GM21737 (cell line): ENCODE measurements around the gene GNE.
"Not testable (repeated sequence)": the region's sequence is repeated elsewhere in the genome, so short reads cannot be mapped to it uniquely, and the experiment has no call there.

Experiments
- ATAC-seq: cut with Tn5 transposase; IDR thresholded peaks from one replicate; pipeline ENCODE4 v1.9.1; 2021; ENCODE audit warnings: mild to moderate bottlenecking, moderate library complexity; ENCODE audit not compliant: unreplicated experiment

GNE gene

DNA sequence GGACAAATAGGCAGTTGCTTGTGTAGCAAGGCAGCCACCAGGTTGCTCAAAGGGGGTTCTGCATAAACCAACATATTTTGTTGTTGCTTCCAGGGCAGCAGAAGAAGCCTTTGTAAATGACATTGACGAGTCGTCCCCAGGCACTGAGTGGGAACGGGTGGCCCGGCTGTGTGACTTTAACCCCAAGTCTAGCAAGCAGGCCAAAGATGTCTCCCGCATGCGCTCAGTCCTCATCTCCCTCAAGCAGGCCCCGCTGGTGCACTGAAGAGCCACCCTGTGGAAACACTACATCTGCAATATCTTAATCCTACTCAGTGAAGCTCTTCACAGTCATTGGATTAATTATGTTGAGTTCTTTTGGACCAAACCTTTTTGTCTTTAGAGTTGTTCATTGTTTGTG lies 46.7 kb downstream of the GNE start:
- ATAC-seq = no peak

- ATAC-seq = no peak
These were observed 47.5 kb downstream of the GNE start for GRCh38 chr9:36210722-36211121.

DNA sequence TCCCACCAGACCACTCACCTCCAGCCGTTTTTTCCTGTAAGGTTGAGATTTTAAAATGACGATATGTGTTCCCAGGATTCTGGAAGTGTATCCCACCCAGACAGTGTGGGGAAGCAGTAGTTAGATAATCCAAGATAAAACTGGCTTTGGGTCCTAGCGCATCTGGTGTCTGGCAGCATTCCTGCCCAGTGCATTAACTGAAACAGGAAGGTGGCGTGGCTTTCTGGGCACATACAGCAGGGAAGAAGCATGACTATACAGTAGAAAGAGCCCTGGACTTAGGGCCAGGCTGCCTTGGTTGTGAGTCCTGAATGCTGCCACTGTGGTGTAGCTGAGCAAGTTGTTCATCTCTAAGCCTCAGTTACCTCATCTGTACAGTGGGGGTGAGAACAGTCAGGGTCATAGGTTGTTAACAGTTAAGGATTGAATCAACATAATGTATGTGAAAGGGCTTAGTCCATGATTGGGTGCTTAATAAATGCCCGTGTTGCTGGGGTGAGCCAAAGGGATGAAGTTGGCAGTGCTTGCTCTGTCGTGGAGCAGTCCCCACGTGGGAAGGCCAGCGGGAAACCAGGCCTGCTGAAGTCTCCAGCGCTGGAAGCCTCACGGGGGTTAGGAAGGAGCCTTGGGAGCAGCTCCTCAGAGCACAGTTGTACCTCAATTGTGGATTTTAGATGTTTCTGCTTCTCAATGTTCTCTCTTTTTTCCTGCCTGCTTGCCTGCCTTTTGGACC lies 49.6 kb downstream of the GNE start:
- ATAC-seq = no peak

- ATAC-seq = no peak
These were observed 50.7 kb downstream of the GNE start for GRCh38 chr9:36207546-36208012.

GRCh38 chr9:36207016-36207415 lies 51.2 kb downstream of the GNE start:
- no peak for ATAC-seq

- no peak for ATAC-seq
These were observed 53.2 kb downstream of the GNE start for GRCh38 chr9:36204906-36205547.

- no peak for ATAC-seq
These were observed 63.8 kb downstream of the GNE start for GRCh38 chr9:36194326-36195000.

DNA sequence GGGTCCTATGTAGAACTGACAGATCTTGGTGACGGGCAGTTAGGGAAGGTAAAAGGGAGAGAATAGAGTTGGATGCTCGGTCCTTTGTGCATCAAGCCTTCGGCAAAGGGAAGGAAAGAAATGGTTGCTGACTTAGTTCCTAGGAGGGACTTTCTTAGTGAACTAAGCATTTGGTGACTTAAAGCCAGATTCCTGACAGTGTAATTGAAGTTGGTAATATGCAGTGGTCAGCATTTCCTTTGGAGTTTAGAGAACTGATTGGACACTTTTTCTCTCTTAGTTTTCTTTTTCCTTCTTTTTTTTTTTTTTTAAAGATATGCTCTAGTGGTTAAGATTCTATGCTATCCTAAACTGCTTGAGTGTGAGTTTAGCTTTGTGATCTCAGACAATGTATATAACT lies 65.2 kb downstream of the GNE start:
- no peak for ATAC-seq

- ATAC-seq = no peak
These were observed 66.1 kb downstream of the GNE start for GRCh38 chr9:36192196-36192595.

DNA sequence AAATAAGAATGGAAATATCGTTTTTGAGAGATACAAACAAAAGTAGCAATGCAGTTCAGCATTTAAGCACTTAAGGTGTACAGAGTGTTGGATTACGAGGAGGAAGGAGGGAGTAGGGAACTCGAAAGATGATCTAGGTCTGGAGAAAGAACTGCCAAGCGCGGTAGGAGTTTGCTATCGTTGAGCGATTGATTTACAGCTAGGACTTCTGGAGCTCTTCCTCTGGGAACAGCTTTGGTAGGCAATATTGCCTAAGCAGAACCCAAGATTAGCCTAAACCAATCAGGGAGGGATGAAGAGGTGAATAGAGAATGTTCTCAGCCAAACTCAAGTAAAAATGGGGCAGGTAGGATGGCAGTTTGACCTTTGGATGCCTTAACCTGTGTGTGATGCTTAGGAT lies 66.6 kb downstream of the GNE start:
- ATAC-seq = no peak

DNA sequence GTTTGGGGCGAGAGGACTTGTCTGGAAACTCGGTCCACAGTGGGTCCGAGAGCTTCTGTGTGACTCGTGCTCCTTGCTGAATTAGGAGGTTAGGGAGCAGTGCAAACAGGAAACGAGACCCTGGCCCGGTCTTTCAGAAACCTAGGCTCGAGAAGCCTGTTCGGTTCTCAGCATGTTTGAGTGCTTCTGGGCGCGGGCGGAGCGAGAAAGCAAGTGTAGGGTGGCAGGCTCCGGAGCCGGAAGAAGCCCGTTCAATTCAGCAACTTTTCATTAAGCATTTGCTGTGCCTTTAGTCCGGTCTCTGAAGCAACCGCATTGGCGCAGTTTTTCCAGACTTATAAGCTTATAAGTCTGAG lies 67.0 kb downstream of the GNE start:
- no peak for ATAC-seq

DNA sequence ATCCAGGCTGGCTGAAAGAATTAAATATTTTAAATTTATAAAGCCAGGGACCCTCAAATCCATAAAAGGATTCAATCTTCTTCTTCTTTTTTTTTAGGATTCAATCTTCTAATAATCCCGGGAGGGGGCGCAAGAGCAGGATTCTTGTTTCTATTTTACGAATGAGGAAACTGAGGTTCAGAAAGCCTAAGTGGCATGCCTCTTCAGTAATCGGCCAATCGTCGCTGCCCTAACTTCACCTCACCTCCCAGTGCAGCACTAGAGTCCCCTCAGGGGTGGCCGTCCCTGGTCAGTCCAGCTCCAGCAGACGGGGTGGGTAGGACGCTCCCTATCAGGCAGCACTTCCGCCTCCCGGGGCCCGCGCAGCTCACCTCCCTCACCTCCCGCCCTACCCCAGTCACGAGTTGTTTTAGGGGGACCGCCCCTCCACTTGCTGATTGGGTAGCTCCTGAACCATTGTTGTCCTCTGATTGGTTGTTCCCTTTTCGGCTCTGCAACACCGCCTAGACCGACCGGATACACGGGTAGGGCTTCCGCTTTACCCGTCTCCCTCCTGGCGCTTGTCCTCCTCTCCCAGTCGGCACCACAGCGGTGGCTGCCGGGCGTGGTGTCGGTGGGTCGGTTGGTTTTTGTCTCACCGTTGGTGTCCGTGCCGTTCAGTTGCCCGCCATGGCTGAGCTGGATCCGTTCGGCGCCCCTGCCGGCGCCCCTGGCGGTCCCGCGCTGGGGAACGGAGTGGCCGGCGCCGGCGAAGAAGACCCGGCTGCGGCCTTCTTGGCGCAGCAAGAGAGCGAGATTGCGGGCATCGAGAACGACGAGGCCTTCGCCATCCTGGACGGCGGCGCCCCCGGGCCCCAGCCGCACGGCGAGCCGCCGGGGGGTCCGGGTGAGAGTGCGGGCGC lies 67.6 kb downstream of the GNE start, which contains the start of gene CLTA:
CLTA (plus strand) TSS at position 534 of the 902 bp plus-strand sequence; CDS start at position 670, 136 bp downstream.
- peak; percentile 93 for ATAC-seq

- ATAC-seq = no peak
These were observed 68.3 kb downstream of the GNE start for GRCh38 chr9:36189976-36190375.

DNA sequence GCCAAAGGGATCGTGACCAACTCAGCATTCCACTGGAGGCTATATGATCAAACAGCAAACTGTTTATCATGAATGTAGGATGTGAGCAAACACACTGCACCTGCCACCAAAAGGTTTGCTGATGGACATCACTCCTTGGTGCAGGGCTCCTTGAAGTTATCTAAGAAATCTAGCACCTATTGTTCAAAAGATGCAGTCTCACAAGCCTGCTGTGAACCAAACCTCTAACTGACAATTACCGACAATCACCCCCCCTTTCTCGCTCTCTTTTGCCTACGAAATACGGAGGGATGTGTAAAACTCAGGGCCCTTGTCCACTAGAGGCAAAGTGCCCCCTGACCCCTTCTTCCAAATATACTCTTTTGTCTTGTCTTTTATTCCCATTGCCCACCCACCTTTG lies 70.0 kb downstream of the GNE start:
- no peak for ATAC-seq

- no peak for ATAC-seq
These were observed 70.8 kb downstream of the GNE start for GRCh38 chr9:36187414-36187813.

GRCh38 chr9:36180243-36180642 lies 78.0 kb downstream of the GNE start:
- ATAC-seq = not testable (repeated sequence)

DNA sequence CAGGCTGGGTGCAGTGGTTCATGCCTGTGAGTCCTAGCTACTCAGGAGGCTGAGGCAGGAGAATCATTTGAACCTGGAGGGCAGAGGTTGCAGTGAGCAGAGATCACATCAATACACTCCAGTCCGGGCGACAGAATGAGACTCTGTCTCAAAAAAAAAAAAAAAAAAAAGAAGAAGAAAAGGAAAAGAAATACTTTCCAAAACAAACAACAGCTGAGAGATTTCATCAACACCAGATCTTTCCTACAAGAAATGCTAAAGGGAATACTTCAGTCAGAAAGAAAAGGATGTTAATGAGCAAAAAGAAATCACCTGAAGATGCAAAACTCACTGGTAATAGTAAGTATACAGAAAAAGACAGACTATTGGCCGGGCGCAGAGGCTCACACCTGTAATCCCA lies 80.7 kb downstream of the GNE start:
- no peak for ATAC-seq

GRCh38 chr9:36176496-36176895 lies 81.8 kb downstream of the GNE start:
- not testable (repeated sequence) for ATAC-seq

DNA sequence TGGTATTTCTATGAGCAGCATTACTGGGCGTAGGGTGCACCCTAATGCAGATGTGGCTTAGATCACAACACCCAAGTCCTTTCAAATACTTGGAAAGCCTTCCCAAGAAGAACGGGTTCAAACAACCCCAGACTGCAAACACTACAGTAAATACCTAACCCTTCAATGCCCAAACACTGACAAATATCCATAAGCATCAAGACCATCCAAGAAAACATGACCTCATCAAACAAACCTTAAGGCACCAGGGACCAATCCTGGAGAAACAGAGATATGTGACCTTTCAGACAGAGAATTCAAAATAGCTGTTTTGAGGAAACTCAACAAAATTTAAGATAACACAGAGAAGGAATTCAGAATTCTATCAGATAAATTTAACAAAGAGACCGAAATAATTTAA lies 83.0 kb downstream of the GNE start:
- not testable (repeated sequence) for ATAC-seq

DNA sequence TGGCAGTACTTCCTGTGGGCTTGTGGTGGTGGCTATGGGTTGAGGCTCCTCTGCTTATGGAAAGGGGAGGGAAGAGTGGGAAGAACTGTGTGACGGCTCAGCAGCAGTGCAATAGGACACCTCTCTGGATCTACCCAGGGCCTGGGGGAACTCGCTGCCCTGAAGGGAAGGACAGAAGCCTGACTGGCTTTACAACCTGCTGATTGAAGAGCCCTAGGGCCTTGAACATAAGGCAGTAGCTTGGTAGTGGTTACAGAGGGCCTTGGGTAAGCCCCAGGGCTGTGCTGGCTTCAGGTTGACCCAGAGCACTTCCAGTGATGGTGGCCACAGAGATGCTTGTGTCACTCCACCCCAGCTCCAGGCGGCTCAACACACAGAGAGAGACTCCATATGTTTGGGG lies 83.5 kb downstream of the GNE start:
- no peak for ATAC-seq

- no peak for ATAC-seq
These were observed 84.0 kb downstream of the GNE start for GRCh38 chr9:36174271-36174670.
